WTC11 (cell line): Measurements from ENCODE around the gene BOC.

ENCODE experiments used
- CTCF ChIP-seq: fragments of 200-600 bp; IDR thresholded peaks from 2 replicates; pipeline ENCODE4 v1.8.0; 2022; ENCODE audit warnings: antibody characterized with exemption
- E2F1 ChIP-seq: sonication (generic); formaldehyde crosslinking; IDR thresholded peaks from 2 replicates; pipeline ENCODE4 v1.8.0; 2022; ENCODE audit warnings: mild to moderate bottlenecking, missing genetic modification reagents
- ELF4 ChIP-seq: sonication (generic); formaldehyde crosslinking; IDR thresholded peaks from 2 replicates; pipeline ENCODE4 v1.8.1; 2022; ENCODE audit warnings: low read depth, mild to moderate bottlenecking, moderate library complexity, missing genetic modification reagents
- GABPB1 ChIP-seq: sonication (generic); formaldehyde crosslinking; IDR thresholded peaks from 2 replicates; pipeline ENCODE4 v1.8.1; 2023; ENCODE audit warnings: mild to moderate bottlenecking, missing genetic modification reagents
- JAZF1 ChIP-seq: fragments of 250-450 bp; sonication (Bioruptor Pico); IDR thresholded peaks from 2 replicates; pipeline ENCODE4 v1.9.0; 2021; ENCODE audit warnings: moderate library complexity, mild to moderate bottlenecking, inconsistent platforms
- JUN ChIP-seq: sonication (generic); formaldehyde crosslinking; IDR thresholded peaks from 2 replicates; pipeline ENCODE4 v1.8.0; 2023; ENCODE audit warnings: mild to moderate bottlenecking, missing genetic modification reagents
- MYBL2 ChIP-seq: sonication (generic); formaldehyde crosslinking; IDR thresholded peaks from 2 replicates; pipeline ENCODE4 v1.8.1; 2023; ENCODE audit warnings: mild to moderate bottlenecking, moderate library complexity, missing genetic modification reagents
- NFE2L1 ChIP-seq: sonication (generic); formaldehyde crosslinking; IDR thresholded peaks from 2 replicates; pipeline ENCODE4 v1.8.1; 2023; ENCODE audit warnings: missing genetic modification reagents
- ZBTB21 ChIP-seq: sonication (generic); formaldehyde crosslinking; IDR thresholded peaks from 2 replicates; pipeline ENCODE4 v1.8.1; 2023; ENCODE audit warnings: mild to moderate bottlenecking, missing genetic modification reagents, borderline replicate concordance
- ZNF121 ChIP-seq: sonication (generic); formaldehyde crosslinking; IDR thresholded peaks from 2 replicates; pipeline ENCODE4 v1.8.0; 2023; ENCODE audit warnings: missing genetic modification reagents
- ZNF263 ChIP-seq: sonication (generic); formaldehyde crosslinking; IDR thresholded peaks from 2 replicates; pipeline ENCODE4 v1.8.1; 2022; ENCODE audit warnings: low read depth, mild to moderate bottlenecking, moderate library complexity, missing genetic modification reagents

GRCh38 chr3:113270786-113271185, 59.4 kb downstream of the BOC start:
- TF ChIP-seq CTCF (no peak), JAZF1 (no peak), E2F1 (no peak), ZBTB21 (CRISPR knock-in tag) (no peak), GABPB1 (no peak), ELF4 (CRISPR knock-in tag) (no peak), NFE2L1 (CRISPR knock-in tag) (no peak), JUN (no peak), ZNF263 (CRISPR knock-in tag) (no peak), ZNF121 (CRISPR knock-in tag) (no peak), MYBL2 (CRISPR knock-in tag) (no peak)
